ENCODE data around the gene ATP8A2. TPM values are rescaled to one million over a fixed set of nuclear protein-coding genes. Genes with fewer than 3 reads are reported as not detected.

The ATP8A2 gene
- total and polyA plus RNA-seq, 4 donors: 0.31 to 2.7 (median 1.1) TPM

DNA sequence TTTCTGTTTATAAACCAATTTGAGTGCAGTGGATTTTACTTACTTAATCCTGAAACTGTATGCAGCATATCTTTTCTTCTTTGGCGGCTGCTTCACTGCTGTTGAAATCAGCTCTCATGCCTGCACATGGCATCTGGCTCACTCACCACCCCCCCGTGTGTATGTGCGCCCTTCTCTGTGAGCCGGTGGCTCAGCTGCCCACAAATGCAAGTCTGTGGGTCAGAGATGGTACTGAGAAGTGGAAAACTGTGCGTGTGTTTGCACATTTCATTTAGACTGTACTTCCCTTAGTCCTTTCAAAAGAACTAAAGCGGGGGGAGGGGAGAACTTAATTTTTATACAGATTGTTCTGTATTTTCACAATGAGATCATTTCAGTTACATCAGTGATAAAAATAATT, 372.4 kb downstream of the ATP8A2 start:
- WGBS, 2 donors: 42 to 55% methylated on average over 6 of the region's 6 CpGs

DNA sequence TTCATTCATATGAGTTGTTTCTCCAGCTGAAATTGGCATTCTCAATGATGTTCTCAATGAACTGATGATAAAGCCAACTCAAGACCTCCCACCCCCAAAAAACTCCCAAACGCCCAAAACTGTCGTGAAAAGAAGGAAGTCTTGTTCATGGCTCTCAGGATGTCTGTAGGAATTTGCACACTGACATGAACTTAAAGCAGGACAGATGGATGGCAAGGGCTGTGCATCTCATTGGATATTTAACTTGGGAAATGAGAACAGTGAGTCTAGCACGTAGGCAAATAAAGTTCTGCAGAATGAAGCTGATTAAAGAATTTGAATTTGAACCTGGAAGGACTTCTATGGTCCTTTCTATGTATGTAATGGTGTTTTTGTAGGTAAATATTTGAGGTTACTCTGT, 374.4 kb downstream of the ATP8A2 start:
- ATAC-seq (ENCODE audit: insufficient read depth, low FRiP score): no peak
- no peaks in the 10 kb centered on the region for H3K27me3 ChIP-seq (ENCODE audit: control insufficient read depth in 3 of 3, insufficient read depth in 3 of 3, low read length in 2 of 3)
- 72 to 76% methylated on average over 3 of the region's 3 CpGs for WGBS, 2 donors
- no peak overlapping the region for H3K4me3 ChIP-seq
- H3K36me3 ChIP-seq (ENCODE audit: control insufficient read depth in 4 of 4, insufficient read depth in 4 of 4, low read length in 4 of 4): no peaks in the 10 kb centered on the region
- H3K4me1 ChIP-seq (ENCODE audit: control insufficient read depth in 5 of 5, insufficient read depth in 5 of 5, low read length in 5 of 5): peaks cover 0 to 49% (median 15%) of the 10 kb centered on the region in 5 donors
- H3K9ac ChIP-seq (ENCODE audit: insufficient read depth in 1 of 2, low read length in 2 of 2): no peak overlapping the region
- TF ChIP-seq, protein P1, sequence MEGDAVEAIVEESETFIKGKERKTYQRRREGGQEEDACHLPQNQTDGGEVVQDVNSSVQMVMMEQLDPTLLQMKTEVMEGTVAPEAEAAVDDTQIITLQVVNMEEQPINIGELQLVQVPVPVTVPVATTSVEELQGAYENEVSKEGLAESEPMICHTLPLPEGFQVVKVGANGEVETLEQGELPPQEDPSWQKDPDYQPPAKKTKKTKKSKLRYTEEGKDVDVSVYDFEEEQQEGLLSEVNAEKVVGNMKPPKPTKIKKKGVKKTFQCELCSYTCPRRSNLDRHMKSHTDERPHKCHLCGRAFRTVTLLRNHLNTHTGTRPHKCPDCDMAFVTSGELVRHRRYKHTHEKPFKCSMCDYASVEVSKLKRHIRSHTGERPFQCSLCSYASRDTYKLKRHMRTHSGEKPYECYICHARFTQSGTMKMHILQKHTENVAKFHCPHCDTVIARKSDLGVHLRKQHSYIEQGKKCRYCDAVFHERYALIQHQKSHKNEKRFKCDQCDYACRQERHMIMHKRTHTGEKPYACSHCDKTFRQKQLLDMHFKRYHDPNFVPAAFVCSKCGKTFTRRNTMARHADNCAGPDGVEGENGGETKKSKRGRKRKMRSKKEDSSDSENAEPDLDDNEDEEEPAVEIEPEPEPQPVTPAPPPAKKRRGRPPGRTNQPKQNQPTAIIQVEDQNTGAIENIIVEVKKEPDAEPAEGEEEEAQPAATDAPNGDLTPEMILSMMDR (IDR thresholded peaks at IDR 0.05; ENCODE audit: control extremely low read depth, extremely low read depth): no peak
- H3K9me3 ChIP-seq (ENCODE audit: control insufficient read depth in 4 of 4, insufficient read depth in 3 of 4, low read length in 3 of 4): no peaks in the 10 kb centered on the region
- no peak for DNase-seq
- H3K27ac ChIP-seq (ENCODE audit: low read depth in 1 of 2, low read length in 1 of 2): no peak overlapping the region

More for the DNA sequence above, 372.4 kb downstream of the ATP8A2 start:
- Histone ChIP-seq H3K27me3 (ENCODE audit: control insufficient read depth in 3 of 3, insufficient read depth in 3 of 3, low read length in 2 of 3) (no peaks in the 10 kb centered on the region), H3K9me3 (ENCODE audit: control insufficient read depth in 4 of 4, insufficient read depth in 3 of 4, low read length in 3 of 4) (no peaks in the 10 kb centered on the region), H3K27ac (ENCODE audit: low read depth in 1 of 2, low read length in 1 of 2) (no peak overlapping the region), H3K9ac (ENCODE audit: insufficient read depth in 1 of 2, low read length in 2 of 2) (no peak overlapping the region), H3K4me3 (no peak overlapping the region), H3K4me1 (ENCODE audit: control insufficient read depth in 5 of 5, insufficient read depth in 5 of 5, low read length in 5 of 5) (peaks cover 0 to 61% (median 15%) of the 10 kb centered on the region in 5 donors), H3K36me3 (ENCODE audit: control insufficient read depth in 4 of 4, insufficient read depth in 4 of 4, low read length in 4 of 4) (no peaks in the 10 kb centered on the region)
- ATAC-seq (ENCODE audit: insufficient read depth, low FRiP score) (no peak), DNase-seq (peak; percentile 32 to 66 (median 52))
- TF ChIP-seq, protein P1 (IDR thresholded peaks at IDR 0.05; ENCODE audit: control extremely low read depth, extremely low read depth): no peak

DNA sequence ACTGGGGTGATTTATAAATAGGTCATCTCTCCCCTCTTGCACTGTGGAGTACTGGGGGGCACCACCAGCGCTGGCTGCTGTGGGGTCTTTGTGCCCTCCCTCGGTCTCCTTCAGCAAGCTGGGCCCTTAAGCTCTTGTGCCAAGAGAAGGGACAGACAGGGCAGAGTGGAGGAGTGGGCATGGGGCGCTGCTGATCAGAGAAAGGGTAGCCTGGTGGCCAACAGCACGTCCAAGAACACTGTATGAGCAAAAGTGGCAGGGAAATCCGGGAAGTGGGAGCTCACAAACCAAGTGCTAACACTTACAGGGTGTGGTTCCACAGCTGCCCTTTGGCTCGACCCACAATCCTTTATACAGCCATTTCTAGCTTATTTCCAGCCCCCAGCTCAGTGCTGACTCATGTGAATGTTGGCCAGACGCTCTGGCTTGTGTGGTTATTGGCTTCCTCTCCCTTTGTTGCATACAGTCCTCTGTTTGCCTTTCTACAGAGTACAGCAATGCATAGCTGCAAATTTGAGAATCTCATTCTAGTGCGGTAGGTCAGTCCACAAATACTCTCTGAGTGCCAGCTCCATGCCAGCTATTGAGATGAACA, 381.3 kb downstream of the ATP8A2 start:
- WGBS, 2 donors: 47 to 50% methylated on average over 8 of the region's 8 CpGs
- ATAC-seq (ENCODE audit: insufficient read depth, low FRiP score): peak; percentile 87
- H3K27ac ChIP-seq (ENCODE audit: low read depth in 1 of 2, low read length in 1 of 2): peak overlapping the region in 1 of 2 donors; percentile 18

More for the DNA sequence above, 381.3 kb downstream of the ATP8A2 start:
- Histone ChIP-seq H3K36me3 (ENCODE audit: control insufficient read depth in 4 of 4, insufficient read depth in 4 of 4, low read length in 4 of 4) (no peaks in the 10 kb centered on the region), H3K4me3 (no peak overlapping the region), H3K27me3 (ENCODE audit: control insufficient read depth in 3 of 3, insufficient read depth in 3 of 3, low read length in 2 of 3) (no peaks in the 10 kb centered on the region), H3K9me3 (ENCODE audit: control insufficient read depth in 4 of 4, insufficient read depth in 3 of 4, low read length in 3 of 4) (no peaks in the 10 kb centered on the region), H3K4me1 (ENCODE audit: control insufficient read depth in 5 of 5, insufficient read depth in 5 of 5, low read length in 5 of 5) (peaks cover 0 to 42% (median 12%) of the 10 kb centered on the region in 5 donors), H3K9ac (ENCODE audit: insufficient read depth in 1 of 2, low read length in 2 of 2) (no peak overlapping the region)
- TF ChIP-seq, protein P1 (IDR thresholded peaks at IDR 0.05; ENCODE audit: control extremely low read depth, extremely low read depth): no peak
- DNase-seq: peak; percentile 72 to 94 (median 89)
